IMR-90 (cell line): ENCODE measurements around the gene CITED2. TPM values are rescaled to one million over a fixed set of nuclear protein-coding genes. Genes with fewer than 3 reads are reported as not detected.

Source experiments
- ATAC-seq: fragments of 200-7000 bp; cut with Tn5 transposase; 2 replicates; pipeline ENCODE4 v1.9.1; 2020; ENCODE audit warnings: low read depth, mild to moderate bottlenecking, moderate library complexity
- BruUV-seq: library from RNA; stranded (reverse); fragments of 400-500 nt; replicated peaks from 2 replicates; lab custom pipeline; 2021; lab: Mats Ljungman, UMichigan
- CTCF ChIA-PET: fragments of 300-600 bp; formaldehyde crosslinking; extraction: SDS; loops from one replicate; lab custom pipeline; 2021; ENCODE audit warnings: antibody characterized with exemption; lab: Yijun Ruan, JAX
- POLR2A ChIA-PET: fragments of 300-600 bp; sonication (Branson Sonifier 250); formaldehyde crosslinking; loops from one replicate; lab custom pipeline; 2022; ENCODE audit warnings: antibody characterized with exemption; ENCODE audit not compliant: unreplicated experiment; lab: Charles Lee
- DNase-seq: peaks from one replicate; pipeline ENCODE4 v3.0.0; 2013
- H2AFZ ChIP-seq: replicated peaks from 2 replicates; pipeline ENCODE3; 2013; ENCODE audit warnings: low read length, mild to moderate bottlenecking; ENCODE audit not compliant: poor library complexity
- H2AK5ac ChIP-seq: 2 replicates; pipeline ENCODE4 v1.6.1; 2013; ENCODE audit warnings: low read depth, low read length, inconsistent platforms
- H2AK9ac ChIP-seq: replicated peaks from 2 replicates; pipeline ENCODE3; 2013; ENCODE audit warnings: mild to moderate bottlenecking, low read depth, low read length, moderate library complexity; ENCODE audit not compliant: poor library complexity
- H2BK120ac ChIP-seq: 2 replicates; pipeline ENCODE4 v1.6.1; 2013; ENCODE audit warnings: low read depth, low read length, inconsistent platforms
- H2BK15ac ChIP-seq: 3 replicates; pipeline ENCODE4 v1.6.1; 2013; ENCODE audit warnings: low read depth, low read length, inconsistent platforms
- H2BK20ac ChIP-seq: 2 replicates; pipeline ENCODE4 v1.6.1; 2013; ENCODE audit warnings: low read depth, mild to moderate bottlenecking, inconsistent platforms, low read length, moderate library complexity
- H2BK5ac ChIP-seq: 2 replicates; pipeline ENCODE4 v1.6.1; 2013; ENCODE audit warnings: mild to moderate bottlenecking, low read depth, low read length, inconsistent platforms; ENCODE audit not compliant: poor library complexity, severe bottlenecking
- H3K14ac ChIP-seq: replicated peaks from 2 replicates; pipeline ENCODE4 v1.6.1; 2013; ENCODE audit warnings: low read depth, low read length, inconsistent platforms
- H3K18ac ChIP-seq: 2 replicates; pipeline ENCODE4 v1.6.1; 2013; ENCODE audit warnings: low read depth, low read length, control low read depth
- H3K23ac ChIP-seq: 2 replicates; pipeline ENCODE4 v1.6.1; 2013; ENCODE audit warnings: low read depth, low read length, inconsistent platforms
- H3K27ac ChIP-seq: 2 replicates; pipeline ENCODE4 v1.5.1; 2013; ENCODE audit warnings: mild to moderate bottlenecking, control low read depth, low read length; ENCODE audit not compliant: insufficient read depth
- H3K27me3 ChIP-seq: 2 replicates; pipeline ENCODE4 v1.6.1; 2013; ENCODE audit warnings: low read length; ENCODE audit not compliant: control insufficient read depth, insufficient read depth
- H3K36me3 ChIP-seq: 2 replicates; pipeline ENCODE4 v1.6.1; 2013; ENCODE audit warnings: low read length, mixed read lengths; ENCODE audit not compliant: control insufficient read depth, insufficient read depth
- H3K4ac ChIP-seq: 2 replicates; pipeline ENCODE4 v1.6.1; 2013; ENCODE audit warnings: low read depth, low read length, inconsistent platforms
- H3K4me1 ChIP-seq: 2 replicates; pipeline ENCODE4 v1.6.1; 2013; ENCODE audit warnings: low read length, mixed read lengths; ENCODE audit not compliant: control insufficient read depth, insufficient read depth
- H3K4me2 ChIP-seq: 2 replicates; pipeline ENCODE4 v1.6.1; 2013; ENCODE audit warnings: low read depth, mild to moderate bottlenecking, control low read depth, low read length, moderate library complexity
- H3K4me3 ChIP-seq: 2 replicates; pipeline ENCODE4 v1.5.1; 2013; ENCODE audit warnings: low read depth, mild to moderate bottlenecking, control low read depth, low read length, moderate library complexity; ENCODE audit not compliant: insufficient read depth
- H3K56ac ChIP-seq: 2 replicates; pipeline ENCODE4 v1.6.1; 2013; ENCODE audit warnings: low read length, inconsistent platforms; ENCODE audit not compliant: insufficient read depth; ENCODE audit errors: extremely low read depth
- H3K79me1 ChIP-seq, 2 experiments: 2 replicates each; pipeline ENCODE4 v1.6.1; 2013; ENCODE audit warnings: low read length in 2 of 2, inconsistent platforms in 1 of 2, low read depth in 1 of 2
- H3K9ac ChIP-seq: 2 replicates; pipeline ENCODE4 v1.6.1; 2013; ENCODE audit warnings: low read depth, low read length, control low read depth
- H3K9me1 ChIP-seq: 2 replicates; pipeline ENCODE4 v1.6.1; 2013; ENCODE audit warnings: low read length, inconsistent platforms; ENCODE audit not compliant: insufficient read depth
- H3K9me3 ChIP-seq: 2 replicates; pipeline ENCODE4 v1.6.1; 2013; ENCODE audit warnings: low read length; ENCODE audit not compliant: control insufficient read depth, insufficient read depth
- H4K20me1 ChIP-seq: 2 replicates; pipeline ENCODE4 v1.6.1; 2013; ENCODE audit warnings: low read length, inconsistent platforms; ENCODE audit not compliant: insufficient read depth
- H4K5ac ChIP-seq: 2 replicates; pipeline ENCODE4 v1.6.1; 2013; ENCODE audit warnings: mild to moderate bottlenecking, low read depth, low read length, control low read depth
- H4K8ac ChIP-seq, 2 experiments: 2 replicates each; pipeline ENCODE4 v1.6.1; 2013; ENCODE audit warnings: low read depth in 2 of 2, low read length in 2 of 2, control low read depth in 1 of 2, inconsistent platforms in 1 of 2
- H4K91ac ChIP-seq: 2 replicates; pipeline ENCODE4 v1.6.1; 2013; ENCODE audit warnings: low read depth, low read length, inconsistent platforms; ENCODE audit not compliant: insufficient read depth
- CHD1 ChIP-seq: IDR thresholded peaks from 2 replicates; pipeline ENCODE4 v1.6.1; 2012; ENCODE audit warnings: low read depth, low read length, improper control_type of control experiment
- CTCF ChIP-seq: conservative IDR thresholded peaks from 2 replicates; pipeline ENCODE4 v1.5.1; 2012; ENCODE audit warnings: mild to moderate bottlenecking, low read depth, low read length, improper control_type of control experiment
- MAZ ChIP-seq: IDR thresholded peaks from 2 replicates; pipeline ENCODE4 v1.6.1; 2012; ENCODE audit warnings: low read depth, mild to moderate bottlenecking, low read length, improper control_type of control experiment, moderate library complexity, borderline replicate concordance
- NFE2L2 ChIP-seq: fragments of 150-350 bp; IDR thresholded peaks from 2 replicates; pipeline ENCODE4 v1.6.1; 2016; ENCODE audit warnings: low read depth, mild to moderate bottlenecking, low read length
- WGBS, 2 experiments: methylation state at CpG; one replicate each; pipeline versions ENCODE4 v1.1.5 to v1.1.7; 2013; ENCODE audit warnings: missing lambda C conversion rate in 2 of 2; ENCODE audit not compliant: insufficient read length in 1 of 2; ENCODE audit errors: extremely low coverage in 2 of 2; 5-methylcytosine and 5-hydroxymethylcytosine counted together
- dilution Hi-C: fragments of 300-500 bp; cut with HindIII; formaldehyde crosslinking; loops from one replicate; pipeline ENCODE4 v1.14.3; 2018; ENCODE audit warnings: low sequenced_read_pairs; ENCODE audit not compliant: unreplicated experiment
- in situ Hi-C: fragments of 300-500 bp; cut with MboI; formaldehyde crosslinking; loops from 3 replicates; pipeline ENCODE4 v1.14.3; 2019; ENCODE audit warnings: low sequenced_read_pairs, inconsistent platforms, mixed read lengths
- intact Hi-C: fragments of 100-400 bp; cut with micrococcal nuclease; formaldehyde crosslinking; loops from 2 replicates; pipeline ENCODE4 v1.10.0; 2022
- polyA plus RNA-seq, 3 experiments: library from polyadenylated mRNA; depleted of rRNA; stranded (reverse); fragments of >200 nt; gene quantifications; 2 replicates each; pipeline ENCODE4 v1.2.3, GENCODE V29; 2012; ENCODE audit warnings: low replicate concordance in 1 of 3
- total RNA-seq: library from RNA; depleted of rRNA; stranded (reverse); fragments of >200 nt; gene quantifications from 2 replicates; pipeline ENCODE4 v1.2.3, GENCODE V29; 2012
- TF ChIP-seq, protein P1 (sequence below): fragments of 150-350 bp; IDR thresholded peaks from 2 replicates; pipeline ENCODE4 v1.6.1; 2017; ENCODE audit warnings: mild to moderate bottlenecking, antibody characterized with exemption, low read length, low read depth

Gene CITED2
- total and polyA plus RNA-seq, 2 of the 4 experiments (the other 2 are of a cell fraction) = 163 to 483 TPM

GRCh38 chr6:139367810-139368351 lies 6.6 kb downstream of the CITED2 start:
- Histone ChIP-seq H3K9me3 (no peaks in the 10 kb centered on the region), H4K20me1 (peaks cover 19% of the 10 kb centered on the region), H4K91ac (peak overlapping the region; percentile 1; the same call in 1 of the 2 replicates), H2BK5ac (no peak overlapping the region), H3K36me3 (peaks cover 8% of the 10 kb centered on the region), H3K18ac (no peak overlapping the region; the same call in 1 of the 2 replicates), H2BK120ac (peak overlapping the region; percentile 24; the same call in 1 of the 2 replicates), H4K5ac (no peak overlapping the region), H4K8ac (no peak overlapping the region), H3K27ac (no peak overlapping the region), H3K23ac (no peak overlapping the region), H3K4ac (no peak overlapping the region), H3K4me2 (peak overlapping the region; percentile 34; the same call in 1 of the 2 replicates), H3K27me3 (no peaks in the 10 kb centered on the region), H3K56ac (no peak overlapping the region), H3K79me1 (peaks cover 0 to 3% of the 10 kb centered on the region in 2 experiments; a peak in 1 of 4 replicates), H3K9ac (no peak overlapping the region), H2BK15ac (no peak overlapping the region), H2AK5ac (no peak overlapping the region), H3K14ac (no peak overlapping the region), H2BK20ac (peak overlapping the region; percentile 22; the same call in 1 of the 2 replicates), H3K9me1 (no peaks in the 10 kb centered on the region), H3K4me1 (peaks cover 7% of the 10 kb centered on the region), H2AK9ac (no peak overlapping the region), H2AFZ (no peak overlapping the region), H3K4me3 (no peak overlapping the region)
- in situ Hi-C loops = loop anchor here (5.0 to 25.0 kb wide), 3 partner anchors 551 to 1544 kb away; partner anchors contain the start of gene PERP
- DNase-seq (no peak), ATAC-seq (no peak)
- CTCF ChIA-PET = no interaction called here
- POLR2A ChIA-PET = no interaction called here
- no TSS peak for BruUV-seq
- 100% methylated on average over 1 of the region's 8 CpGs; no CpG with 5 or more reads in 1 of the 2 experiments for WGBS, 2 experiments
- dilution Hi-C loops = no loop called here
- TF ChIP-seq CTCF = no peak
- TF ChIP-seq CHD1 = no peak
- no peak for TF ChIP-seq MAZ
- TF ChIP-seq, protein P1, sequence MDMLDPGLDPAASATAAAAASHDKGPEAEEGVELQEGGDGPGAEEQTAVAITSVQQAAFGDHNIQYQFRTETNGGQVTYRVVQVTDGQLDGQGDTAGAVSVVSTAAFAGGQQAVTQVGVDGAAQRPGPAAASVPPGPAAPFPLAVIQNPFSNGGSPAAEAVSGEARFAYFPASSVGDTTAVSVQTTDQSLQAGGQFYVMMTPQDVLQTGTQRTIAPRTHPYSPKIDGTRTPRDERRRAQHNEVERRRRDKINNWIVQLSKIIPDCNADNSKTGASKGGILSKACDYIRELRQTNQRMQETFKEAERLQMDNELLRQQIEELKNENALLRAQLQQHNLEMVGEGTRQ = no peak
- TF ChIP-seq NFE2L2 = no peak
- intact Hi-C loops = loop anchor here (2.0 to 10.0 kb wide), 2 partner anchors 515 to 773 kb away; no protein-coding TSS in a partner anchor
